Measurements from ENCODE around the gene APOB. TPM values are rescaled to one million over a fixed set of nuclear protein-coding genes. Genes with fewer than 3 reads are reported as not detected.

Gene APOB
- total and polyA plus RNA-seq, 2 of the 13 experiments (the other 11 are each of a cell fraction or from before 2014, with no cell fraction given): 1,569 to 2,515 TPM

GRCh38 chr2:21036708-21037670, 6.9 kb downstream of the APOB start (continued):
- TF ChIP-seq U2AF2 (IDR thresholded peaks at IDR 0.05; ENCODE audit: low read depth, low read length) (no peak), RERE (CRISPR knock-in tag; IDR thresholded peaks at IDR 0.05; ENCODE audit: low read depth) (peak; percentile 25; the same call in 1 of the 2 replicates), ZNF75D (CRISPR knock-in tag; IDR thresholded peaks at IDR 0.05; ENCODE audit: borderline replicate concordance) (0 out of 2 replicates have a peak, but pooled peaks have one; percentile 5), EHMT2 (IDR thresholded peaks at IDR 0.05; ENCODE audit: borderline replicate concordance, low read depth, low read length) (no peak), SMC3 (IDR thresholded peaks at IDR 0.05; ENCODE audit: low read length) (no peak), SOX6 (IDR thresholded peaks at IDR 0.05) (no peak), SOX6 (CRISPR knock-in tag; IDR thresholded peaks at IDR 0.05) (no peak; the same call in 1 of the 2 replicates), EEA1 (CRISPR knock-in tag; IDR thresholded peaks at IDR 0.05; ENCODE audit: borderline replicate concordance) (no peak), PAX8 (CRISPR knock-in tag; IDR thresholded peaks at IDR 0.05; ENCODE audit: borderline replicate concordance) (0 out of 2 replicates have a peak, but pooled peaks have one; percentile 6), ZNF672 (CRISPR knock-in tag; IDR thresholded peaks at IDR 0.05) (no peak), SATB2 (CRISPR knock-in tag; IDR thresholded peaks at IDR 0.05) (no peak), GATAD2A (CRISPR knock-in tag; IDR thresholded peaks at IDR 0.05) (no peak), CHCHD3 (CRISPR knock-in tag; IDR thresholded peaks at IDR 0.05) (peak; percentile 66; the same call in 1 of the 2 replicates), MTERF4 (CRISPR knock-in tag; IDR thresholded peaks at IDR 0.05) (peak; percentile 57; the same call in 1 of the 2 replicates), RCOR2 (CRISPR knock-in tag; IDR thresholded peaks at IDR 0.05) (no peak), ZNF138 (CRISPR knock-in tag; IDR thresholded peaks at IDR 0.05; ENCODE audit: low read depth) (no peak), ZNF382 (CRISPR knock-in tag; IDR thresholded peaks at IDR 0.05; ENCODE audit: borderline replicate concordance) (0 out of 2 replicates have a peak, but pooled peaks have one; percentile 11), NONO (IDR thresholded peaks at IDR 0.05) (no peak), NONO (CRISPR knock-in tag; conservative IDR thresholded peaks at IDR 0.05) (peak; percentile 72), PAF1 (CRISPR knock-in tag; IDR thresholded peaks at IDR 0.05) (peak; percentile 7), KMT2B (CRISPR knock-in tag; IDR thresholded peaks at IDR 0.05) (no peak), SRSF4 (IDR thresholded peaks at IDR 0.05; ENCODE audit: low read depth, low read length, poor library complexity, severe bottlenecking) (peak; percentile 81)

Measured in HepG2 (cell line).